Lower leg skin (tissue), 3 donors: ENCODE measurements around the gene EXOSC10.

Experiments used
- POLR2A ChIP-seq, 2 donors: fragments of 450-650 bp; IDR thresholded peaks; one replicate each; pipeline ENCODE4 v1.6.1; 2016 to 2017; ENCODE audit warnings: antibody characterized with exemption in 2 of 2, mild to moderate bottlenecking in 1 of 2, moderate library complexity in 1 of 2
- TF ChIP-seq, protein P1 (sequence below), 3 donors: fragments of 450-650 bp; IDR thresholded peaks; one replicate each; pipeline ENCODE4 v1.5.1; 2016; ENCODE audit warnings: antibody characterized with exemption in 3 of 3, mild to moderate bottlenecking in 3 of 3, moderate library complexity in 2 of 3

DNA sequence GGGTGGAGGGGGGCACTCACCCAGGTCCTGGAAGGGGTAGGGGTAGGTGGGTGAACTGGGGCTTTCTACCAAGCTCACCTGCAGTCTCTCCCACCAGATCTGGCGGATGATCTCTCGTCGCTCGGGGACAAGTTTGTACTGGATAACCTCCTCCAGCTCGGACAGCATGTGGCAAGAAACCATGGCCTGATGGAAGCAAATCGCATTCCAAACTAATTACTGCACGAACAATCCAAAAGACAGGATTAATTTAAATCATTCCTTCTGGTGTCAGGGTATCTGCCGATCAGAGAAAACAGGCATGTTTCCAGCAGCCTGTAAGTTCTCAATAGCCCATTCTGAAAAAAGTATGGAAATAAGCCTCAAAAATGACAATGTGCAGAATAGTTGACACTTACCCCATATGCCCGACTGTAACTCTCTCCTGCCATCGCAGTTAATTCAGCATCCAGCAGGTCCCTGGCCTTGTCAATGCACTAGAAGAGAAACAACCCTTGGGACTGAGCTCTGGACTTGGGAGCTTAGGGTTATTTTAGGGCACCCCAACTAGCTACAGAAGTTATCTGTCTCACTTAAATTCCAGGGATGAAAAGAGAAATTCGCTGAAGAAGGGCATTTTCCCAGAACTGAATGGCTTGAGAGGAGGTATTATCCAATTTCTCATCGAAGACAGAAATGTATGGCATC is 45.0 kb upstream of the EXOSC10 start:
- TF ChIP-seq, protein P1, sequence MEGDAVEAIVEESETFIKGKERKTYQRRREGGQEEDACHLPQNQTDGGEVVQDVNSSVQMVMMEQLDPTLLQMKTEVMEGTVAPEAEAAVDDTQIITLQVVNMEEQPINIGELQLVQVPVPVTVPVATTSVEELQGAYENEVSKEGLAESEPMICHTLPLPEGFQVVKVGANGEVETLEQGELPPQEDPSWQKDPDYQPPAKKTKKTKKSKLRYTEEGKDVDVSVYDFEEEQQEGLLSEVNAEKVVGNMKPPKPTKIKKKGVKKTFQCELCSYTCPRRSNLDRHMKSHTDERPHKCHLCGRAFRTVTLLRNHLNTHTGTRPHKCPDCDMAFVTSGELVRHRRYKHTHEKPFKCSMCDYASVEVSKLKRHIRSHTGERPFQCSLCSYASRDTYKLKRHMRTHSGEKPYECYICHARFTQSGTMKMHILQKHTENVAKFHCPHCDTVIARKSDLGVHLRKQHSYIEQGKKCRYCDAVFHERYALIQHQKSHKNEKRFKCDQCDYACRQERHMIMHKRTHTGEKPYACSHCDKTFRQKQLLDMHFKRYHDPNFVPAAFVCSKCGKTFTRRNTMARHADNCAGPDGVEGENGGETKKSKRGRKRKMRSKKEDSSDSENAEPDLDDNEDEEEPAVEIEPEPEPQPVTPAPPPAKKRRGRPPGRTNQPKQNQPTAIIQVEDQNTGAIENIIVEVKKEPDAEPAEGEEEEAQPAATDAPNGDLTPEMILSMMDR (IDR thresholded peaks at IDR 0.05), result no peak
- no peak for TF ChIP-seq POLR2A (IDR thresholded peaks at IDR 0.05)
